ENCODE data around the gene ZFYVE28.

The ZFYVE28 gene

DNA sequence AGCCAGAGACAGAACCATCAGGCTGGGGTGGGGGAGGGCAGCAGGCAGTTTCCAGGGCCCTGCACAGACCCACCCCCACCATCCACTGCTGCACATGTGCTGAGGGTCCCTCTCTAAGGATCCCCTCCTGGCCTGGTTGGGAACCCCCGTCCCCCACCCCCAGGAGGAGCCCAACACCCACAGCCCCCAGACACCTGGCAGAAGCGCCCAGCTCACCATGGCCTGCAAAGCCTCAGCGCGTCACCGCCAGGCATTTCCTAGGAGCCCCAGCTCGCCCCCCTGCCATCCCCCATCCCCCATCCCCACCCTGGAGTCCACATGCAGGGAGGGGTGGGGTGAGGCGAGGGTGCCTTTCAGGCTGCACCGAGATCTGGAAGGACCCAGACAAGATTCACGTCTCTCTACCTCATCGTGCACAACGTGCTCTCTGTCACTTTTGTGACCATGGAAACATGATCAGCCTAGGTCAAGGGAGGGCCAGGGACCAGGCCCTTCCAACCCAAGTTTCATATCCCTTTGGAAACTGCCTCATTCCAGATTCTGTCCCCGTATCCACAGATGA, 165.8 kb downstream of the ZFYVE28 start:
- TF ChIP-seq CTCF (IDR thresholded peaks at IDR 0.05), result no peak

DNA sequence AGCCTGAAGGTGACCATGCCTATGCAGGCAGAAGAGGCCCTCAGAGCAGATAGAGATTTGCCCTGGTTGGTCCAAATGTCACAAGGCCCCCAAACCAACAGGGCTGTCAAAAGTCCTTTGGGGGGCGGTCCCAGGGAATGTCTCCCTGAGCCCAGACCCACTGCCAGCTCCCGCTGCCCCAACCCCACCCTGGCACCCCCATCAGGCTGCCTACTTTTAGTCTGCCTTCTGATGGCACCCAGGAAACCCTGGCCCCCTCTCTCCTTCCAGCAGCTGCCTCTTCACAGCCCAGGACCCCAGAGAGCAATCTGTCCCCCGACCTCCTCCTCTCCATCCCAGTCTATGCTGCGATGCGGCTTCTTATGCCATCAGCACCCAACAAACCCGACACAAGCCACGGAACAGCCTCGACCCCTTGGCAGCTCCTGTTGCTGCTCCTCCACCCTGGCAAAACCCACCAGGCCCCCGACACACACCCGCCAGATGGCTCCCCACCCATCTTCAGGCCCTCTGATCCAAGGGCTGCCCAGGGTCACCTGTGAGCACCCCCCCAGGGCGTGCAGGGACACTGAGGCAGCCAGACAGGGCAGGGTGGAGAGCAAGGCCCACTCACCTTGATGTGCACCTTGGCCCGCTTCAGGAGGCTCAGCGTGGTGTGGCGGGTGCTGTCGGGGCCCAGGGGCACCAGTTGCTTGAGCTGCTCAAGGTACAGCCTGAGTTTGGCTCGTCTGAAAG, 166.5 kb downstream of the ZFYVE28 start:
- TF ChIP-seq CTCF (IDR thresholded peaks at IDR 0.05), result no peak

DNA sequence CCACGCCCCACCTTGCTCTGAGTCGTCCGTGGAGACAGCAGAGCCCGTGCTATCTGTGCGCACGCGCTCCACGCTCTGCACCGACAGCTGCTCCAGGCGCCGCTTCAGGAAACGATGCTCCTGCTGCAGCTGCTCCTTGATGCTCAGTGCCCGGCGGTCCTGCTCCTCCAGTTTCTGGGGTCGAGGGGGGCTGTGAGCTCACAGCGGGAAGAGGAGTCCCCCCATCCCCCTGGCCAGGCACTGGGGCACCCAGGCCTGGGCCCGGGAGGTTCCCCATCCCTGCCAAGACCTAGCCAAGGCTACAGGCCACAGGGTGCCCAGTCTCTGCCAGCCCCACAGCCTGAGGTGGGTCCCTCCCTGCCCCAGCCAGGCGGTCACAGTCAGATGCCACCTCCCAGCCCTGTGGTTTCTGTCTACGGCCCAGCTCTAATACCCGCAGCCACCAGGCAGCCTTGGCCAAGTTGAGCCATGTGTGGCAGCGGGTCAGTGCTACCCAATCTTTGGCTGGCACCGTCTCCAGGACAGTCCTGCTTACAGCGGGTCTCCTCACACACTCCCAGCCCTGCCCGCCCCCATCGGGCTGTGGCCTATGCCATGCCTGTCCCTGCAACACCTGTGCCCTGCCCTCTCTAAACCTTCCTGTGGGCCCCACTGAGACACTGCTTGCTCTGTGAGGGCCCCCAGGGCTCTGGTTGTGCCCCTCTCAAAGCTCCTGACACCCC, 167.2 kb downstream of the ZFYVE28 start:
- no peak for TF ChIP-seq CTCF (IDR thresholded peaks at IDR 0.05)

DNA sequence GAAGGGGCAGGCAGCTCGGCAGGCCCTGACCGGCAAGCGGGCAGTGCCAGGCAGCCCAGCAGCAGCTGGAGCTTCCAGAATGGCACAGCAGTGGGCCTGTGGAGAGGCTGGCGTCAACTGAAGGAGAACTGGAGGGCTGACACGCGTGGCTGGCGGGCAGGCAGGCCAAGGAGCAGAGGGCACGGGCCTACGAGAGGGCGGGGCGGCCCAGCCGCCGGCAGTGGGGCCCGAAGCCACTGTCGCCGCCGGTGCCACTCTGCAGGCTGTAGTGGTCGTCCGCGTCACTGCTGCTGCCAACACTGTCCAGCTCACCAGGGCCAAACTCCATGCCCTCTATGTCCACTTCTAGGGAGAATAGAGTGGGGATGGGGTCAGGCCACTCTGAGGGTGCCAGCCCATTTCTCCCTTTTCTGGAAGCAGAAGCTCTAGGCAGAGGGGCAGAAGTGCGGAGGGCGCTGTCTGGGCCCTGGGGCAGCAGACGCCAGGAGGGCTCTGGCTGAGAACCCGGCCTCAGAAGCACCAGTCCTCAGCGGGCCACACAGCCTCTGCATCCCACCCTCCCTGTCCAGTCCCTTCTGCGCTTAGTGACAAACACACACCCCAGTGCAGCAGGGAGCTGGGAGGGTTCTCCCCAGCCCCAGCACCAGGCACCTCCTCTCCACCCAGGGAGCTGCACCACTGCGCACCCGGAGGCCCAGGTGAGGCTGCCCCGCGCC, 167.9 kb downstream of the ZFYVE28 start:
- TF ChIP-seq CTCF (IDR thresholded peaks at IDR 0.05), result no peak

DNA sequence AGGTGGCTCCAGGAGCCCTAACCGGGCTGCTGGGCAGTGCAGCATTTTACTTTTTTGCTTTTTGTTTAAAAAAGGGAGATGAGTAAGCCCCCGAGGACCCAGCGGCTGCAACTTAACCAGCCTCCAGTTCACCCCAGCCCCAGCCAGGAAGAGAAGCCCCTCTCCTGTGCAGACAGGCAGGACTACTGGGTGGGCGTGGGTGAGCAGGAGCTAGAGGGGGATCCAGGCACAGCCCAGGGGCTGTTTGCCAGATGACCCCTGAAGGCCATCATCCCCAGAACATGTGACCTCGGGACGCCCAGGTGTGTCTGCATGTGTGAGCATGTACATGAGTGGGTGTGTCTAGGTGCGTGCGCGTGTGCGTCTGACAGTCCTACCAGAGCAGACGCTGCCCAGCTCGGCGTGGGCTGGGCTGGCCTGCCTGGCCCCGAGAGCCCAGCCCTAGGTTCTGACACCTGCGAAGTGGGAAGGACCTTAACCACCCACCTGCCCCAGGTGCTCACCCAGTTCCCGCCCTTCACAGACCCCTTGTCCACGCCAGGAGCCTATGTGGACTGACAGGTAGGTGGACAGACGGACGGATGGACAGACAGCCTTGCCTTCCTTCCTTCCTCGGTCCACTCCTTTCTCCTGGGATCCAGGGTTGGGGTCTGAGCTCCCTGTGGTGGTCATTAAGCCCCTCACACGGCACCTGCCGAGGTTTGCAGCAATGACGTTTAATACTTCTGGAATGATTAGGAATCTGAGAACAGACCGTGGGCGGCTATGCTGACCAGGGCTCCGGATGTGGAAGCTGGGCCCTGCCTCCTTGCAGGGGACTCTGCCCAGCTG, 168.7 kb downstream of the ZFYVE28 start:
- TF ChIP-seq CTCF (IDR thresholded peaks at IDR 0.05), result no peak

- TF ChIP-seq CTCF (IDR thresholded peaks at IDR 0.05), result no peak
Observed at GRCh38 chr4:2248821-2249261, 169.6 kb downstream of the ZFYVE28 start.

Measured in LNCAP (cell line).